ENCODE data around the gene CMA1.
"Not testable (repeated sequence)": the region's sequence is repeated elsewhere in the genome, so short reads cannot be mapped to it uniquely, and the experiment has no call there.

The CMA1 gene

GRCh38 chr14:24508155-24508840 lies at the start of gene CMA1:
Gene CMA1 (minus strand): TSS chr14:24508265. CDS start chr14:24508235, 30 bp downstream.
- no peak within 1 kb of the TSS for H3K27ac ChIP-seq
- no peak for TF ChIP-seq CTCF (conservative IDR thresholded peaks at IDR 0.05)

- H3K27ac ChIP-seq, result no peak overlapping the region
- TF ChIP-seq CTCF (conservative IDR thresholded peaks at IDR 0.05), result no peak
These were observed 48.7 kb upstream of the CMA1 start for GRCh38 chr14:24556756-24557155.

GRCh38 chr14:24549064-24549463 lies 41.0 kb upstream of the CMA1 start:
- H3K27ac ChIP-seq, result not testable (repeated sequence)

GRCh38 chr14:24542346-24542936 lies 34.4 kb upstream of the CMA1 start:
- no peak overlapping the region for H3K27ac ChIP-seq
- TF ChIP-seq CTCF (conservative IDR thresholded peaks at IDR 0.05), result no peak

DNA sequence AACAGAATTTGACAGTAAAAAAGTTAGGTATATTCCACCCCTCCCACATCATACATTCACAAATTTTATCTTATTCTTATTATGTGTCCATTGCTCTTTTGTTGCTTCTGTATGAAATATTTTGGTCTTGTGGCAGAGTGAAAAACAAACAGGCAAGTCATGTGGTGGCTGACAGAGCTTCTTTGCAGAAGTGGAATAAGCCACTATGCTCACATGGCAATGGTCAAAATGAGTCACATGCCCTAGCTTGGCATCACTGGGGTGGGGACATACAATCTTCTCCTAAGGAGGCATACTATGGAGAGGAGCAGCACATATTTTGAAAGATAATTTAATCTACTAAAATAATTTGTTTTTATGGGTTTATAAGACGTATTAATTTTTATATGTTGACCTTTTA lies 27.7 kb upstream of the CMA1 start:
- H3K27ac ChIP-seq, result no peak overlapping the region
- no peak for TF ChIP-seq CTCF (conservative IDR thresholded peaks at IDR 0.05)

- H3K27ac ChIP-seq, result no peak overlapping the region
- TF ChIP-seq CTCF (conservative IDR thresholded peaks at IDR 0.05), result no peak
These were observed 26.2 kb upstream of the CMA1 start for GRCh38 chr14:24534286-24534685.

- H3K27ac ChIP-seq, result not testable (repeated sequence)
These were observed 18.0 kb upstream of the CMA1 start for GRCh38 chr14:24525877-24526620.

DNA sequence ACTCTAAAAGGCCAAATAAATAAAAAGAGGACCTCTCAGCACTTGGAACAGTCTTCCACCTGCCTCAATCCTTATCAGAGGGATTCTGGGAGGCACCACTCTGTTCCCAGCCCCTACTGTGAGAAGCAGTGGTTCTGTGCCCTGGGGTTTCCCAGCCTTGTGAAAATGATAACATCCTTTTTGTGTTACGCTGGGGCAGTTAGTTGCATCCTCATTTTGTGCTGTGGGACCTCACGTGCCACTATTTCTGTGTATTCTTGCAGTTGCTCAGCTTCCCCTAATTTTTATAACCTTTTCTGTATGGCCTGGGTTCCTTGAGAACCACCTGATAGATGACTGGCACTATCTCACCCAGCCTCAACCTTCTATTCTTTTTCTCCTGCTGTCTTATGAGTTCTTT lies 10.8 kb upstream of the CMA1 start:
- no peak for TF ChIP-seq CTCF (conservative IDR thresholded peaks at IDR 0.05)
- no peak overlapping the region for H3K27ac ChIP-seq
